ENCODE results near the gene EPS8.

Gene EPS8

DNA sequence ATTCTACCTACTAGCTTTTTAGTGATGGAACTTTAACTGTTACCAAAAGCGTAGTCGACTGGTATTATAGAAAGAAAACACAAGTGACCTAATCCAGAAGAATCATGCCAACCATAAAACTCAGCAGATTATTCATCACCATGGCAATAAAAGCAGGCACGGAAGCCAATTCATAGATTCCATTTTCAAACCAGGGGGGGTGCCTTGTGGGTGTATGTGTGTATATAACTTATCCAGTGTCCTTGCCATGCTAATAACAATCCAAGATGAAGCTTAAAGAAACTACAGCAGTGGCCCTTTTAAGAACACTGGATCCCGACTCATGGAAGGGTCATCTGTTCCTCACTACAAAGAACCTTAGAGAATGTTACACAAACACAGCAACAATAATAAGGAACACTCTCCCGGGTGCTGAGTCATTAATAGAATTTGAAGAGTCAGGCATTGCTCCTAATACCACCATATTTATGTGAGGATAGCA is 61.0 kb downstream of the EPS8 start:
- no peaks in the 10 kb centered on the region for H3K36me3 ChIP-seq (ENCODE audit: control insufficient read depth, low read depth, low read length)
- H3K4me1 ChIP-seq (ENCODE audit: control insufficient read depth, low read depth, low read length), result no peaks in the 10 kb centered on the region
- no peaks in the 10 kb centered on the region for H3K27me3 ChIP-seq (ENCODE audit: control insufficient read depth, insufficient read depth, low read length)
- no peak overlapping the region for H3K9ac ChIP-seq (ENCODE audit: low read length)
- H3K4me3 ChIP-seq (ENCODE audit: low read length), result no peak overlapping the region
- H3K9me3 ChIP-seq (ENCODE audit: control insufficient read depth, low read depth, low read length), result no peaks in the 10 kb centered on the region
- H3K27ac ChIP-seq (ENCODE audit: low read length), result no peak overlapping the region

DNA sequence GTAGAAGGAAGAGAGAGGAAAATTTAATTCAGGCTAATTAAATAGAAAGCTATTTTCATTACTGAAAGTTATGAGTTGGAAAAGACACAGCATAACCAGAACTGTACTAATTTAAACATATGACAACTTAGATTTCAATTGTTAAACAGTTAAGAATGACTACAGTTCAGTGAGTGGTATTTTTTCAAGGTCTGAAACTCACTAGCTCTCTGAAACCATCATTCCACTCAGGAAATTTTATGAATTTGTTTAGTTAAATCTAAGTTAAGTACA is 62.4 kb downstream of the EPS8 start:
- H3K4me1 ChIP-seq (ENCODE audit: control insufficient read depth, low read depth, low read length), result no peaks in the 10 kb centered on the region
- H3K9ac ChIP-seq (ENCODE audit: low read length), result no peak overlapping the region

DNA sequence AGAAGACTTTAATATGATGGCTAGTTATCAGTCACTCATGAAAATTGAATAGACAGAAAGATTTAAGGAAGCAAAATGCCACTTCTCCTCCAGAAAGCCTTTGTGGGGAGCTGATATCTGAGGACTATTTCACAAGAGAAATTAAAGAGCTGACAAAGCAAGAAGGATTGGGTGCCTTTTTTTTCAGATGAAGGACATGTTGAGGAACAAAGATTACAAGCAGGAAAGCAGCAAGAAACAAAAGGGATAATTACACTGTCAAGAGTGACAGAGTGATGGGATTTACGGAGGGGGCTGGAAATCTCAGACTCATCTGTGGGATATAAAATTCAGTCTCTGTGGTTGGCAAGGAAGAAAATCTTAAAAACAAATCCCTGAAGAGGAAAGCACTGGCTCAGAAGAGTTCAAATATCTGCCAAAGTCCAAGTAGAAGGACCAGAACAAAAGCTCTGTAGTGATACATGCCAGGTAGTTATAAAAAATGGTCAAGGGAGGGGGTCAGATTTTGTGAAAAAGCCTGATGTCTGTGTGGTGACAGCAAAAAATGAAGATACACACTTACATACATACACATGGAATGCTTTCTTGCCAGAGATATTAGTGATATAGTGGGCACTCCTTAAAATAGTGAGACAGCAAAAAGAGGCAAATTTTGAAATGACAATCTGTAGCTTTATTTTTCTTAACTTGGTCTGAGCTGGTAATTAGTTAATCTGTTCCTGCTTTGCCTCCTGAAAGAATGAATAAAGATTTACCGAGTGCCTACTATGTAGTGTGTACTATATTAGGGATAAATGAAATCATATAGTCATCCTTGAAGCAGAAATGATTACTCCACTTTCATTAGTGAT is 62.9 kb downstream of the EPS8 start:
- Histone ChIP-seq H3K27ac (ENCODE audit: low read length) (no peak overlapping the region), H3K4me1 (ENCODE audit: control insufficient read depth, low read depth, low read length) (no peaks in the 10 kb centered on the region)

More for the DNA sequence above, 62.4 kb downstream of the EPS8 start:
- Histone ChIP-seq H3K36me3 (ENCODE audit: control insufficient read depth, low read depth, low read length) (no peaks in the 10 kb centered on the region), H3K9me3 (ENCODE audit: control insufficient read depth, low read depth, low read length) (no peaks in the 10 kb centered on the region), H3K27ac (ENCODE audit: low read length) (no peak overlapping the region), H3K4me3 (ENCODE audit: low read length) (no peak overlapping the region), H3K27me3 (ENCODE audit: control insufficient read depth, insufficient read depth, low read length) (no peaks in the 10 kb centered on the region)

DNA sequence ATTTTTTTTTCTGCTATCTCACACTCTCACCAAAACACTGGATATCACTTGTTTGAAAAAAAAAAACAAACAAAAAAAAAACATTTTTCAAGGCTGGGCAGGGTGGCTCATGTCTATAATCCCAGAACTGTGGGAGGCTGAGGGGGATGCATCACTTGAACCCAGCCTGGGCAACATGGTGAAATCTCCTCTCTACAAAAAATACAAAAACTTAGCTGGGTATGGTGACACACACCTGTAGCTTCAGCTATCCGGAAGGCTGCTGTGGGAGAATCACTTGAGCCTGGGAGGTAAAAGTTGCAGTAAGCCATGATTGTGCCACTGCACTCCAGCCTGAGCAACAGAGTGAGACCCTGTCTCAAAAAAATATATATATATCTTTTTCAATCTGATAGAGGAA is 66.2 kb downstream of the EPS8 start:
- H3K36me3 ChIP-seq (ENCODE audit: control insufficient read depth, low read depth, low read length), result no peaks in the 10 kb centered on the region
- no peak overlapping the region for H3K27ac ChIP-seq (ENCODE audit: low read length)
- H3K4me3 ChIP-seq (ENCODE audit: low read length), result no peak overlapping the region
- no peak overlapping the region for H3K9ac ChIP-seq (ENCODE audit: low read length)
- no peaks in the 10 kb centered on the region for H3K4me1 ChIP-seq (ENCODE audit: control insufficient read depth, low read depth, low read length)
- no peaks in the 10 kb centered on the region for H3K27me3 ChIP-seq (ENCODE audit: control insufficient read depth, insufficient read depth, low read length)
- no peaks in the 10 kb centered on the region for H3K9me3 ChIP-seq (ENCODE audit: control insufficient read depth, low read depth, low read length)

More for the DNA sequence above, 62.9 kb downstream of the EPS8 start:
- H3K36me3 ChIP-seq (ENCODE audit: control insufficient read depth, low read depth, low read length), result no peaks in the 10 kb centered on the region
- H3K9me3 ChIP-seq (ENCODE audit: control insufficient read depth, low read depth, low read length), result no peaks in the 10 kb centered on the region
- no peak overlapping the region for H3K4me3 ChIP-seq (ENCODE audit: low read length)
- no peaks in the 10 kb centered on the region for H3K27me3 ChIP-seq (ENCODE audit: control insufficient read depth, insufficient read depth, low read length)
- H3K9ac ChIP-seq (ENCODE audit: low read length), result no peak overlapping the region

DNA sequence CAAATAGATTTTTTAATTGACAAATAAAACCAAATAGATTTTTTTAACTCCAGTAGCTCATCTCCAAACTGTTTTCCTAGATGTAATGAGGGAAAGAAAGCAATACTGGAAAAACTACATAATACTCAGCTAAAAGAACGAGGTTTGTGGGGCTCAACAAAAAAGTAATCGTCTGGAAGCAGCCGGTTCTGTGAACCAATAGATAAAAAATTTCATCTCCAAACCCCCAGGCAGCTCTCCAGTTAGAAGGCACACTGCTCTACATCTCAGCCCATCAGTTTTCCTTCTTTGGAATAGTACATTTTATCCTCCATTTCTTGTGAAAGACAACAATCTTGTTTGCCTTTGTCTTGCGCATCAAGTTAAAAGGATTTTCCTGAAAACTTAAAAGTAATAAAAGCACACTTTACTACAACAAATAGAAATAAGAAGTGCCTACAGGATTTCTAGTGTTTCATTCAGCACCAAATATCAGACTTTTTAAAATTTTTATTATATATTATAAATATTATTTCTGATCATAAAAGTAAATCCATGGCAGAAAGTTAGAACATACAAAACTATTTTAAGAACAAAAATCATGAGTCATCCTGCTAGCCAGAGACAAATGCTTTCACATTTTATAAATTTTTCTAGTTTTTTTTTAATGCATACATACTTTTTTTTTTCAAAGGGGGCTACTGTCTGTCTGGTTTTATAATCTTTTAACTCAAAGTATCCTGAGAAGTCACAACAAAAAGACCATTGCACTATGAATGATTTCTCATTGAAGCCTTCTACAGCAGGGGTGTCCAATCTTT is 67.7 kb downstream of the EPS8 start:
- H3K4me1 ChIP-seq (ENCODE audit: control insufficient read depth, low read depth, low read length), result no peaks in the 10 kb centered on the region
- no peaks in the 10 kb centered on the region for H3K27me3 ChIP-seq (ENCODE audit: control insufficient read depth, insufficient read depth, low read length)
- no peak overlapping the region for H3K4me3 ChIP-seq (ENCODE audit: low read length)
- H3K36me3 ChIP-seq (ENCODE audit: control insufficient read depth, low read depth, low read length), result no peaks in the 10 kb centered on the region
- H3K9ac ChIP-seq (ENCODE audit: low read length), result no peak overlapping the region
- H3K9me3 ChIP-seq (ENCODE audit: control insufficient read depth, low read depth, low read length), result no peaks in the 10 kb centered on the region
- H3K27ac ChIP-seq (ENCODE audit: low read length), result no peak overlapping the region

DNA sequence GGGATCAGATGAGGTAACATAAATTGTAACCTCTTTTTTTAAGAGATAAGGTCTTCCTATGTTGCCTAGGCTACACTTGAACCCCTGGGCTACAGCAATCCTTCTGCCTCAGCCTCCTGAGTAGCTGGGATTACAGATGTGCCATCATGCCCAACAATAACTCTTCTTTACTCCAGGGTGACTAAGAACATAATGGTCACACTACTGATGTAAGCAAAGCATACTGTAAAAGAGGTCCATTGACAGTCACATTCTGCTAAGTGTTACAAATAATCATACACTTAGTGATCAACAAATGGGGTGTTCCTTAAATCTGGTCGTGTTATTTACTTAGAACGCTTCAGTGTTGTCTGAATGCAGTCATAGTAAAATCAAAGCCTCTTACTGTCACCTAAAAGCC is 68.9 kb downstream of the EPS8 start:
- Histone ChIP-seq H3K4me3 (ENCODE audit: low read length) (no peak overlapping the region), H3K27me3 (ENCODE audit: control insufficient read depth, insufficient read depth, low read length) (no peaks in the 10 kb centered on the region), H3K27ac (ENCODE audit: low read length) (no peak overlapping the region), H3K4me1 (ENCODE audit: control insufficient read depth, low read depth, low read length) (no peaks in the 10 kb centered on the region), H3K9ac (ENCODE audit: low read length) (no peak overlapping the region), H3K36me3 (ENCODE audit: control insufficient read depth, low read depth, low read length) (no peaks in the 10 kb centered on the region), H3K9me3 (ENCODE audit: control insufficient read depth, low read depth, low read length) (no peaks in the 10 kb centered on the region)

DNA sequence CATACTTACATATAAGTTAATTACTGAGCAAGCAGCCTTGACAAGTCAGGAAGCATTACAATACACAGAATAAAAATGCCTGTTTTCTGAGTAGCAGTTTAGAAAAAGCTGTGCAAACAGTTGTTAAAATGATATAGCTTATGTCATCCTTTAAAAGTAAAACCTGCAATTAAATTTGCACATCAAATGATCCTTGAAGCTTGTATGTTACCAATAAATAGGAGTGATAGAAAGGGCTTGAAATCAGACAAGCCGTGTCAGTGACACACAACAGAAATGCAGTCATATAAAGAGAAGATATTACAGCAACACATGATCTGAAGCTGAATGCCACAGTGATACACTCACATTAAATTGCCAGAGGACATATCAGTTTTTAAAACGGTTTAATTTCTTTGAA is 70.0 kb downstream of the EPS8 start:
- Histone ChIP-seq H3K4me1 (ENCODE audit: control insufficient read depth, low read depth, low read length) (no peaks in the 10 kb centered on the region), H3K9me3 (ENCODE audit: control insufficient read depth, low read depth, low read length) (no peaks in the 10 kb centered on the region), H3K4me3 (ENCODE audit: low read length) (no peak overlapping the region), H3K27ac (ENCODE audit: low read length) (no peak overlapping the region), H3K36me3 (ENCODE audit: control insufficient read depth, low read depth, low read length) (no peaks in the 10 kb centered on the region), H3K9ac (ENCODE audit: low read length) (no peak overlapping the region), H3K27me3 (ENCODE audit: control insufficient read depth, insufficient read depth, low read length) (no peaks in the 10 kb centered on the region)

DNA sequence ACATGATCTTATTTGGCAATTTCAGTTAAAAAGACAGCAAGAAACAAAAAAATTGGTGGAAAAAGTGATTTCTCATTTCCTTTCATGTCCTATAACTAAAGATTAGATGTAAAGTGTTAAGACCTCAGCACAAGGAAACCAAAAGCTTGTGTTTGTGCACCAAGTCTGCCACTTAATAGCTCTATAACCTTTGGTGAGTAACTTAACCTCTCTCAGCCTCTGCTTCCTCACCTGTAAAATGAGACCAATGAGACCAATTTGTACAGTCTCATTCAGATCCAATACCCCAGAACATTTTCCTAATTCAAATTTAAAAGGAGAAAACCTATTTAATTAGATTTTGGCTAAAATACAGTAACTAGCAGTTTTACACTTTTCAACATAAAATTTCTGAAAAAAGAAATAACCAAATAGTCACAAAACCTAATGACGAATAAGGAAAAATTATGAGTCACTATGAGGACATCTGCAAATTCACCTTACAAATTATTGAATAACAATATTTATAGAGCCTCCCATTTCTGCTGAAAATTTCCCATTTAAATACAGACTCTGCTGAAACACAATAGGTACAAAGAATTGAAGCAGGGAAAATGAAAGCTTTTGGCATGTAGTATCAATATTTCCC is 71.1 kb downstream of the EPS8 start:
- H3K4me3 ChIP-seq (ENCODE audit: low read length), result no peak overlapping the region
- no peaks in the 10 kb centered on the region for H3K9me3 ChIP-seq (ENCODE audit: control insufficient read depth, low read depth, low read length)
- H3K4me1 ChIP-seq (ENCODE audit: control insufficient read depth, low read depth, low read length), result no peaks in the 10 kb centered on the region
- no peaks in the 10 kb centered on the region for H3K27me3 ChIP-seq (ENCODE audit: control insufficient read depth, insufficient read depth, low read length)
- no peak overlapping the region for H3K27ac ChIP-seq (ENCODE audit: low read length)
- H3K9ac ChIP-seq (ENCODE audit: low read length), result no peak overlapping the region
- H3K36me3 ChIP-seq (ENCODE audit: control insufficient read depth, low read depth, low read length), result no peaks in the 10 kb centered on the region

DNA sequence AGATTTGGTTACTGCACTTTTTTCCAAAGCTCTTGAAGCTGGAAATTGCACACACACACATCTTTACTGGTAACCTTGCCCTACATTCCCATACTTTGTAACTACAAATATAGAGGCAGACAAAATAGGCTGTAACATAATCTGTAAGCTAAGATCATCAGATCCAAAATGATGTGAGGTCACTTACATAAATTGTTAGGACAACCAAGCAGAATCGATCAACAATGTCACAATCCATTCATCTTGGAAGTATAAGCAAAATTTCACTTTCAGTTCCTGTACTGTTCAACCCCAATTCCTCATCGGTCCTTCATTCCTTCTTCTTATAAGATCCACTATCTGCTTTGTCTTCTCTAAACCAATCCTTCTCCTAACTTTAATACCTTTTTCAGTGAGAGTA is 72.6 kb downstream of the EPS8 start:
- H3K27ac ChIP-seq (ENCODE audit: low read length), result no peak overlapping the region
- H3K9ac ChIP-seq (ENCODE audit: low read length), result no peak overlapping the region
- no peaks in the 10 kb centered on the region for H3K9me3 ChIP-seq (ENCODE audit: control insufficient read depth, low read depth, low read length)
- H3K4me1 ChIP-seq (ENCODE audit: control insufficient read depth, low read depth, low read length), result no peaks in the 10 kb centered on the region
- H3K27me3 ChIP-seq (ENCODE audit: control insufficient read depth, insufficient read depth, low read length), result no peaks in the 10 kb centered on the region
- no peak overlapping the region for H3K4me3 ChIP-seq (ENCODE audit: low read length)
- H3K36me3 ChIP-seq (ENCODE audit: control insufficient read depth, low read depth, low read length), result no peaks in the 10 kb centered on the region

DNA sequence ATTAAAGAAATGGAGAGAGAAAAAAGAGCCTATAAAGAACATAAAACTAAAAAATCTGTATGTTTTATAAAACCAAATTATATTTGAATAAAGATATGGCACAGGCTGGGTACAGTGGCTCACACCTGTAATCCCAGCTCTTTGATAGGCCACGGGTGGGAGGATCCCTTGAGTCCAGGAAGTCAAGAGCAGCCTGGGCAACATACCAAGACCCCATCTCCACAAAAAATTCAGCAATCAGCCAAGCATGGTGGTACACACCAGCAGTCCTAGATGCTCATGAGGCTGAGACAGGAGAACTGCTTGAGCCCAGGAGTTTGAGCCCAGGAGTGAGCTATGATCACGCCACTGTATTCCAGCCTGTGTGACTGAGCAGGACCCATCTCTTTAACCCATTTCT is 74.9 kb downstream of the EPS8 start:
- Histone ChIP-seq H3K27me3 (ENCODE audit: control insufficient read depth, insufficient read depth, low read length) (no peaks in the 10 kb centered on the region), H3K9me3 (ENCODE audit: control insufficient read depth, low read depth, low read length) (no peaks in the 10 kb centered on the region), H3K4me3 (ENCODE audit: low read length) (no peak overlapping the region), H3K4me1 (ENCODE audit: control insufficient read depth, low read depth, low read length) (peaks cover 5% of the 10 kb centered on the region), H3K36me3 (ENCODE audit: control insufficient read depth, low read depth, low read length) (no peaks in the 10 kb centered on the region), H3K9ac (ENCODE audit: low read length) (no peak overlapping the region), H3K27ac (ENCODE audit: low read length) (no peak overlapping the region)

DNA sequence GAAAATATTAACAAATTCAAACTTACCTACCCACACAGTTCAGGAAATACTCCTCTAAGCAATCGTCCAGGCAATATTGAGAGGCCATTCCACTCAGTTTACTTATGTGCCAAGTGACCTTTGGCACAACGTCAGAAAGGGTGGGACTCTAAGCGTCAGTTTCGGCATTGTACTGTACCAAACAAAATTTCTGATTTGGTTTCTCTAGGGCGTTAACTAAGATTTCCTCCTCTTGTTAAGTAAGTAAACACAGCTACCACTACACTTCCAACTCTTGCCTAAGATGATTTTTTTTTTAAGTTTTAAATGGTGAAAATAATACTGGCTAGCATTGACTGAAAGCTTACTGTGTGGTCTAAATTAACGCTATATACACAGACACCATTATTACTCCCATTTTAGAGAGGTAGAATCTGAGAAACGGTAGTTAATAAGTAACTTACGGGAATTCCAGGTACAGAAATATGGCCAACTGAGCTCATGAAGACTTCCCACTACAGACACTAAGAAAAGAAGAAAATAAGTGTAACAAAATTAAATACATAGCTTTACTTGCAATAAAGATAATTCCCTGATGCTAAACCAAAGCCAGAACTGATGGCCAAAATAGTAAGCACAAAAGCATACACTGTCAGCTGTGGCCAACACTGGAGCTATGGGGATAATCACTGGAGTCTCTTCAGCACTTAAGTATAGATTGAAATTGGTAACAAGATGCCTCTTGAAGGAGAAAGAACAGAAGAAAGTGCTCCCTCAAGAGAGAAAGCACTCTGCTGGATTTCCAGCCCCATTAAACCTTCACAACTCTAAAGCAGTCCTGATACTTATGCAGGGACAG is 76.1 kb downstream of the EPS8 start:
- Histone ChIP-seq H3K36me3 (ENCODE audit: control insufficient read depth, low read depth, low read length) (no peaks in the 10 kb centered on the region), H3K9ac (ENCODE audit: low read length) (no peak overlapping the region), H3K27me3 (ENCODE audit: control insufficient read depth, insufficient read depth, low read length) (no peaks in the 10 kb centered on the region), H3K9me3 (ENCODE audit: control insufficient read depth, low read depth, low read length) (no peaks in the 10 kb centered on the region), H3K4me1 (ENCODE audit: control insufficient read depth, low read depth, low read length) (peaks cover 6% of the 10 kb centered on the region), H3K27ac (ENCODE audit: low read length) (no peak overlapping the region), H3K4me3 (ENCODE audit: low read length) (no peak overlapping the region)
